NOMO-1 treated with DMSO at 0.1 percent for 48 hours (cell line): ENCODE measurements around the gene ERG.

Experiments used
- DNase-seq: peaks from one replicate; lab custom pipeline; 2025; ENCODE audit not compliant: unreplicated experiment; lab: John Stamatoyannopoulos, UW

The ERG gene

GRCh38 chr21:38439426-38439825 lies 58.9 kb downstream of the ERG start:
- no peak for DNase-seq

- DNase-seq = no peak
These were observed 59.8 kb downstream of the ERG start for GRCh38 chr21:38438462-38438893.

- DNase-seq = no peak
These were observed 61.9 kb downstream of the ERG start for GRCh38 chr21:38436341-38436740.

- no peak for DNase-seq
These were observed 63.3 kb downstream of the ERG start for GRCh38 chr21:38434913-38435533.

GRCh38 chr21:38433471-38433870 lies 64.8 kb downstream of the ERG start:
- no peak for DNase-seq

- DNase-seq = no peak
These were observed 67.8 kb downstream of the ERG start for GRCh38 chr21:38430401-38430984.

GRCh38 chr21:38429011-38429410 lies 69.3 kb downstream of the ERG start:
- DNase-seq = no peak

GRCh38 chr21:38428211-38428610 lies 70.1 kb downstream of the ERG start:
- no peak for DNase-seq

GRCh38 chr21:38424305-38425019 lies 73.8 kb downstream of the ERG start:
- no peak for DNase-seq

- DNase-seq = no peak
These were observed 76.2 kb downstream of the ERG start for GRCh38 chr21:38422082-38422481.

- peak; percentile 35 for DNase-seq
These were observed 78.1 kb downstream of the ERG start for GRCh38 chr21:38420140-38420539.

- DNase-seq = peak; percentile 33
These were observed 80.6 kb downstream of the ERG start for GRCh38 chr21:38417726-38418125.

GRCh38 chr21:38416791-38417190 lies 81.5 kb downstream of the ERG start:
- DNase-seq = peak; percentile 27

- DNase-seq = no peak
These were observed 84.2 kb downstream of the ERG start for GRCh38 chr21:38413958-38414548.

- DNase-seq = no peak
These were observed 87.8 kb downstream of the ERG start for GRCh38 chr21:38410466-38410865.

GRCh38 chr21:38409907-38410306 lies 88.4 kb downstream of the ERG start:
- DNase-seq = no peak

- DNase-seq = no peak
These were observed 94.1 kb downstream of the ERG start for GRCh38 chr21:38404177-38404576.

GRCh38 chr21:38402795-38403194 lies 95.5 kb downstream of the ERG start:
- no peak for DNase-seq

- DNase-seq = no peak
These were observed 96.0 kb downstream of the ERG start for GRCh38 chr21:38402291-38402690.

GRCh38 chr21:38401191-38401926 lies 96.9 kb downstream of the ERG start:
- peak; percentile 45 for DNase-seq

- DNase-seq = no peak
These were observed 97.9 kb downstream of the ERG start for GRCh38 chr21:38400195-38400919.
